Mammary microvascular endothelial cell (primary cell): Measurements from ENCODE around the gene DAGLB. TPM values are rescaled to one million over a fixed set of nuclear protein-coding genes. Genes with fewer than 3 reads are reported as not detected.

ENCODE experiments used
- total RNA-seq: library from RNA; depleted of rRNA; stranded (reverse); fragments of >200 nt; gene quantifications from 2 replicates; pipeline ENCODE4 v1.2.3, GENCODE V29; 2015

The DAGLB gene
- total RNA-seq, result 9.6 and 13.2 TPM in 2 replicates

GRCh38 chr7:6447581-6448199 lies at the start of gene DAGLB:
Gene DAGLB, minus strand, starts transcription at chr7:6447954. Its CDS starts 112 bp downstream, at chr7:6447842.

Other genes with a start within 250 kb of the DAGLB start
- 9.9 and 16.5 TPM in 2 replicates for gene CYTH3, start 175.3 kb downstream of the DAGLB start, total RNA-seq
- gene FAM220A, start 99.0 kb downstream of the DAGLB start, total RNA-seq, result 12.8 and 16.4 TPM in 2 replicates
- gene RAC1, start 73.4 kb downstream of the DAGLB start, total RNA-seq, result 139 TPM in 2 replicates
- gene KDELR2, start 36.2 kb upstream of the DAGLB start, total RNA-seq, result 121 and 123 TPM in 2 replicates
- gene GRID2IP, start 103.5 kb upstream of the DAGLB start, total RNA-seq, result not detected in 2 replicates
- gene ZDHHC4, start 129.5 kb upstream of the DAGLB start, total RNA-seq, result 28.7 and 35.9 TPM in 2 replicates
- gene INTS15, start 142.1 kb upstream of the DAGLB start, total RNA-seq, result 20.4 and 24.4 TPM in 2 replicates
- 0.07 and 0.10 TPM in 2 replicates for gene ZNF853, start 167.7 kb upstream of the DAGLB start, total RNA-seq
- 9.4 TPM in 2 replicates for gene ZNF316, start 189.4 kb upstream of the DAGLB start, total RNA-seq